HL-60/S4 treated with retinoic acid at 250 ng/mL for 4 days and 3 days (cell line): ENCODE results near the gene PMM1.
"Not testable (repeated sequence)": the region's sequence is repeated elsewhere in the genome, so short reads cannot be mapped to it uniquely, and the experiment has no call there.

ENCODE experiments used
- in situ Hi-C: fragments of 300-500 bp; cut with MboI; formaldehyde crosslinking; loops from 2 replicates; pipeline ENCODE4 v1.7.0; 2022; ENCODE audit warnings: low sequenced_read_pairs

PMM1 gene

DNA sequence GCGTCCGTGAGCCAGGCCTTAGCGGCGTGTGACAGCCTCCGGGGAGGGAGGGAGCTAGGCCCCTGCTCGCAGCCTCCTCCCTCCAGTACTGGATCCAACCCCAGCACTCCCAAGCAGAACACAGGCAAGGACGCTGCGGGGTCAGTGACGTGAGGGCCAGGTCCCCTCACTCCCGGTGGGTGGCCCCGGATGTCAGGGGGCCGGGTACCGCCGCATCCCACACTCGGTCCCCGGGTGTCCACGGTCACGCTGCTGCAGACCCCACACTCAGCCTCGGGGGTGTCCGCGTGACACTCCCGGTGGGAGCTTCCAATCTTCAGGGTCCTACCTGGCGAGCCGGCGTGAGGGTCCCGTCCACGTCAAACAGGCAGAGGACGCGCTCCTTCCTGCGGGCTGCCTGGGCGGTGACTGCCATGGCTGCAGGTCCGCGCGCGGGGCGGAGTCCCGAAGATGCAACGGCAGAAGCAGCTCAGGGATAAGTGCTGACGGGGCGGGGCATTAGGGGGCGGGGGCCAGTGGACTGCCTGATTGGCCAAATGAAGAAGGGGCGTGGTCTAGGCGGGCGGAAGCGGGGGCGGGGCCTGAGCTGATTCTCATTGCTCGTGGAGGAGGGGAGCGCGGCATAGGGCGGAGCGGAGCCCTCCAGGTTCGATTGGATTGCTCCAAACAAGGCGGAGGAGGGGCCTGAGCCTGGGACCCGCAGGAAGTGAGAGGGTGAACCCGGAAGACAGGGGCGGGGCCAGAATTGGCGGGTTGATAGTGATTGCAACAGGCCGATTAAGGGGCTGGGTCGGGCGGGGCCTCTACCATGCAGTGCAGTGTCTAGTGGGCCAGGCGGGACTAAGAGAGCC, at the start of gene PMM1:
Gene PMM1 (minus strand): TSS at position 450 of the 851 bp plus-strand sequence. CDS start 35 bp downstream, at position 415.
- in situ Hi-C loops, result no loop called here

DNA sequence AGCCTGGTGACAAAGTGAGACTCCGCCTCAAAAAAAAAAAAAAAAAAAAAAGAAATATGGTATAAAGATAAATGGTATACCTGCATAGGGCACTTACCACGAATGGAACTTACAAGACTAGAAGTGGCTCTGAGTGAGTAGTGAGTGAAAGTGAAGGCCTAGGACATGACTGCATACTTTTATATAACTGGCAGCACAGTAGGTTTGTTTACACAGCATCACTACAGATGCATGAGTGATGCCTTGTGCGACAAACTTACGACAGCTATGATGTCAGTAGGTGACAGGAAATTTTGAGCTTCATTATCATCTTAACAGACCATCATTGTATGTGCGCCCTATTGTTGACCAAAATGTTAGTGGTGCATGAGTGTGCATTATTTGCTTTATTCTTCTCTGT, 49.1 kb upstream of the PMM1 start:
- in situ Hi-C loops, result no loop called here

DNA sequence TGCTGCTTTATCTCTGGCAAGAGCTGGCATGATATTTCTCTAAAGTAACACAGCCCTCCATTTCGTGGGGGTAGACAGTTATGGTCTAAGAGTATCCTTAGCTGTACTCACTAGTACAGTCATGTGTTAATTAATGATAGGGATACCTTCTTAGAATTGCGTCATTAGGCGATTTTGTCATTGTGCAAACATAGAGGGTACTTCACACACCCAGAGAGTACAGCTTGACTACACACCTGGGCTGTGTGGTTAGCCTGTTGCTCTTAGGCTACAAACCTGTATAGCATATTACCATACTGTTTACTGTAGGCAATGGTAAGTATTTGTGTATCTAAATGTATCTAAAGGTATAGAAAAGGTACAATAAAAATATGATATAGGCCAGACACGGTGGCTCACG, 48.5 kb upstream of the PMM1 start:
- in situ Hi-C loops, result no loop called here

DNA sequence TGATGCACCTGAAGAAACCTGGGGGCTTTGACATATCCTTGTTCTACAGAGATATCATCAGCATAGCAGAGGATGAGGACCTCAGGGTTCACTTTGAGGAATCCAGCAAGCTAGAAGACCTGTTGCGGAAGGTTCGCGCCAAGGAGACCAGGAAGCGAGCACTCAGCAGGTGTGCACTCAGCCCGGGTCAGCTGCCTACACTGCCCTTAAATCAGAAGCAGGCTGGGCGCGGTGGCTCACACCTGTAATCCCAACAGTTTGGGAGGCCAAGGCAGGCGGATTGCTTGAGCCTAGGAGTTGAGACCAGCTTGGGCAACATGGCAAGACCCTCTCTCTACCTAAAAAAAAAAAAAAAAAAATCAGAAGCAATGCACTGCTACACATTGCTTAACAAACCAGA, 48.0 kb upstream of the PMM1 start:
- in situ Hi-C loops, result not testable (repeated sequence)

DNA sequence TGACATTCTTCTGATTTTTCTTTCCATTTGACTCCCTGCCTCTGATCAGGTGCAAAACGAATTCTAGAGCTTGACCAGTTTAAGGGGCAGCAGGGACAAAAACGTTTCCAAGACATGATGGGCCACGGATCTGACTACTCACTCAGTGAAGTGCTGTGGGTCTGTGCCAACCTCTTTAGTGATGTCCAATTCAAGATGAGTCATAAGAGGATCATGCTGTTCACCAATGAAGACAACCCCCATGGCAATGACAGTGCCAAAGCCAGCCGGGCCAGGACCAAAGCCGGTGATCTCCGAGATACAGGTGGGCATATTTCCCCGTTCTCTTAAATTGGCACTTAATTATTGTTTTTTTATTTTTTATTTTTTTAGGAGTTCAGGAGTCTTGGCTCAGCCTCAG, 46.8 kb upstream of the PMM1 start:
- in situ Hi-C loops, result no loop called here

DNA sequence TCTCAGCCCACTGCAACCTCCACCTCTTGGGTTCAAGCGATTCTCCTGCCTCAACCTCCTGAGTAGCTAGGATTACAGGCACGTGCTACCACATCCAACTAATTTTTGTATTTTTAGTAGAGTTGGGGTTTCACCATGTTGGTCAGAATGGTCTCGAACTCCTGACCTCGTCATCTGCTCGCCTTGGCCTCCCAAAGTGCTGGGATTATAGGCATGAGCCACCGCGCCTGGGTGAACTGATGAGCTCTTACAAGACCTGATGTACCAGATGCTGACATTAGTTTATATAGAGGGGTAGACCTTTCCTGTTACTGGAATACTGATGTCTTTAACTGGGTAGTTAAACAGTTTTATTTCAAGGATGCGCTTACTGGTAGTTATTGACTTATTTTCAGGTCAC, 45.0 kb upstream of the PMM1 start:
- in situ Hi-C loops, result not testable (repeated sequence)

DNA sequence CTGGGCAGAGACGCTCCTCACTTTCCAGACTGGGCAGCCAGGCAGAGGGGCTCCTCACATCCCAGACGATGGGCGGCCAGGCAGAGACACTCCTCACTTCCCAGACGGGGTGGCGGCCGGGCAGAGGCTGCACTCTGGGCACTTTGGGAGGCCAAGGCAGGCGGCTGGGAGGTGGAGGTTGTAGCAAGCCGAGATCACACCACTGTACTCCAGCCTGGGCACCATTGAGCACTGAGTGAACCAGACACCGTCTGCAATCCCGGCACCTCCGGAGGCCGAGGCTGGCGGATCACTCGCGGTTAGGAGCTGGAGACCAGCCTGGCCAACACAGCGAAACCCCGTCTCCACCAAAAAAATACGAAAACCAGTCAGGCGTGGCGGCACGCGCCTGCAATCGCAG, 42.0 kb upstream of the PMM1 start:
- in situ Hi-C loops, result not testable (repeated sequence)

DNA sequence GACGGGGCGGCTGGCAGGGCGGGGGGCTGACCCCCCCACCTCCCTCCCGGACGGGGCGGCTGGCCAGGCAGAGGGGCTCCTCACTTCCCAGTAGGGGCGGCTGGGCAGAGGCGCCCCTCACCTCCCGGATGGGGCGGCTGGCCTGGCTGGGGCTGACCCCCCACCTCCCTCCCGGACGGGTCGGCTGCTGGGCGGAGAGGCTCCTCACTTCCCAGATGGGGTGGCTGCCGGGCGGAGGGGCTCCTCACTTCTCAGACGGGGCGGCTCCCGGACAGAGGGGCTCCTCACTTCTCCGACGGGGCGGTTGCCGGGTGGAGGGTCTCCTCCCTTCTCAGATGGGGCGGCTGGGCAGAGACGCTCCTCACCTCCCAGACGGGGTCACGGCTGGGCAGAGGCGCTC, 41.5 kb upstream of the PMM1 start:
- in situ Hi-C loops, result not testable (repeated sequence)

DNA sequence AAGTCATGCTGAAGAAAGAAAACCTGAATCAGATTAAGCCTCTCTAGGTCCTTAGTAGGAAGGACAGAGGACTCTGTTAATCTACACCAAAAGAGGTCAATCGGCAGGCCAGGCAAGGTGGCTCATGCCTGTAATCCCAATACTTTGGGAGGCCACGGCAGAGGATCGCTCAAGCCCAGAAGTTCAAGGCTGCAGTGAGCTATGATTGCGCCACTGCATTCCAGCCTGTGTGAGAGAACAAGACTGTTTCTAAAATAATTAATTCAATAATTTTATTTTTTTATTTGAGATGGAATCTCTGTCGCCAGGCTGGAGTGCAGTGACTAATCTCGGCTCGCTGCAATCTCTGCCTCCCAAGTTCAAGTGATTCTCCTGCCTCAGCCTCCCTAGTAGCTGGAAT, 35.9 kb upstream of the PMM1 start:
- in situ Hi-C loops, result no loop called here

DNA sequence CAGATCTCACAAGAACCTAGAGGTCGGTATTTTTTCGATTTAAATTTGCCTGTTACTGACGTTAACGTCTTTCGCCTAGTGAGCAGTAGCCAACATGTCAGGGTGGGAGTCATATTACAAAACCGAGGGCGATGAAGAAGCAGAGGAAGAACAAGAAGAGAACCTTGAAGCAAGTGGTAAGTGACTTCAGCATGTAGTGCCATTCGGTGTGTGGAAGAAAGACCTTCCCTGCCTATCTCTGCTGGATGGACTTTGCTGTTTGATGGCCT, 32.2 kb upstream of the PMM1 start:
- in situ Hi-C loops, result no loop called here

DNA sequence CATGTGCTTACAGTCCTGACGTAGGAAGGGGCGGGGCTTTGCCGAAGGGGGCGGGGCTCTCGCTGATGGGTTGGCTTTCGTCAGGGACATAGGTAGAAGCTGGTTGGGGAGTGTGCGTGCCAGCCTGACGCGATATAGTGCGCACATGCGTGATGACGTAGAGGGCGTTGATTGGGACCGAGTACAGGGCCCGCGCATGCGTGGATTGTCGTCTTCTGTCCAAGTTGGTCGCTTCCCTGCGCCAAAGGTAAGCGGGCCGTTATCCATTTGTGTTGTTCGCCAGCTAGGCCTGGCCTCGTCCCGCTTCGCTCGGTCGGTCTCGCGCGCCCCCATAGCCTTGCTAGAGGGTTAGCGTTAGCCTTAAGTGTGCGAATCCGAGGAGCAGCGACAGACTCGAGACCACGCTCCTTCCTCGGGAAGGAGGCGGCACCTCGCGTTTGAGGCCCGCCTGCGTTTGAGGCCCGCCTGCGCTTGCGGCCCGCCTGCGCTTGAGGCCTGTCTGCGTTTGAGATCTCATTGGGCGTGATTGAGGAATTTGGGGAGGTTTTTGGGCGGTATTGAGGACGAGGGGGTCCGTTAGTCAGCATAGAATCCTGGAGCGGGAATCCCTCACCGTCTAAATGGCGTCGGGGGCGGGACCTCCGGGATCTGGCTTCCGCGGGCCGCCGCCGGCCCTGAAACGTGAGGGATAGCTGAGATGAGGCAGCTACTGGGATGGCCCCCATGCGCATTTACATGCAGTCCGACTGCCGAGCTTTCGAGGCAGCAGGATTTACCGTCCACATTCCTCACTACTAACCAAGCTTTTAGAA, 31.7 kb upstream of the PMM1 start, which contains the start of gene XRCC6:
Gene XRCC6 (plus strand): TSS at position 197 of the 812 bp plus-strand sequence. CDS start 710 bp downstream, outside the sequence.
- in situ Hi-C loops, result no loop called here

DNA sequence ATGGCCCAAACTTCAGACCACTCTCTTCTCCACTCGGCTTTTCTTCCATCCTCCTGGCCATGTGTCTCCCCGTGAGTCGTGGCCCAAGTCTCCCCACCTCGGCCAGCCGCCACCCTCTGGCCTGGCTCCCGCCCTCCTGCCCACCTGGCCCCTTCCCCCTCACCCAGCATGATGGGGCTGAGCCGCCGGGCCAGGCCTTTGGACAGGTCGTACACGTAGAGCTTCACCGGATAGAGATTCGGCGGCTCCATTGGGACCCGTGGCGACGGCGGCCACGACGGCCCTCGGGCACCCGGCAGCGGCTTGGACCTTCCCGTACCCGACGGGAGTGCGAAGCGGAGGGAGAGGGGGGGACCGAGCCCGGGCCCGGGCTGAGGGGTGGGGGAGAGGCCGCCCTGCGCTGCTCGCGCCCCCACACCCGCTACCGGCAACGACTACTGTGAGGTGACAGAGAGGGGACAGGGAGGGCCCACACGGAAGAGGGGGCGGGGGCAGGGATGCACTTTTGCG, 31.0 kb upstream of the PMM1 start, which contains the start of gene DESI1:
Gene DESI1 (minus strand): TSS at position 455 of the 510 bp plus-strand sequence. CDS start 204 bp downstream, at position 251.
- in situ Hi-C loops, result no loop called here

DNA sequence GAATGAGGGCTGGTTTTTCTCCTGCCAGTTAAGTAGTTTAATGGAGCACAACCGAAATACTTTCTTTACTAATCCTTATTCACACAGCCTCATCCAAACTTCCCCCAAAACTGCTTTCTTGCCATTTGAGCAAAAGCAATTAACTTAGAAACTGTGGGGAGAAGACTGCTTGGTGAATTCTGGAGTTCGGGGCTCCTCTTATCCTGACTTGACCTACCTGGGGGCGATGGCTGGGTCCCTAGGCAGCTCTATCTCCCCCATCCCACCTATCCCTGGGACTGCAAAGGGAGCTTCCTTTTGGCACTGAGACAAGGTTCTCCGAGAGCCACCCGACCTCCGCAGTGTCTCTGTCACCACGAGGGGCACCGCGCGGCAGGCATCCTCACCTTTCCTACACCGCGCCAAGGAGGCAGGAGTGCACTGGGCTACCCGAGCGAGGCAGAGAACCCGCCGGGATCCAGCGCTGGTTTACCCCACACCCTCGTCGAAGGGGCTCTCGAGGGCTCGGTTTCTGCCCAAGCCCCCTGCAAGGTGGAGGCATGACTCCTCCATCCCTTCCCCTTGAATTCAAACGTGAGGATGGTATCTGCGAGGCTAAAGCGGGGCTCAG, 30.4 kb upstream of the PMM1 start:
- in situ Hi-C loops, result no loop called here

DNA sequence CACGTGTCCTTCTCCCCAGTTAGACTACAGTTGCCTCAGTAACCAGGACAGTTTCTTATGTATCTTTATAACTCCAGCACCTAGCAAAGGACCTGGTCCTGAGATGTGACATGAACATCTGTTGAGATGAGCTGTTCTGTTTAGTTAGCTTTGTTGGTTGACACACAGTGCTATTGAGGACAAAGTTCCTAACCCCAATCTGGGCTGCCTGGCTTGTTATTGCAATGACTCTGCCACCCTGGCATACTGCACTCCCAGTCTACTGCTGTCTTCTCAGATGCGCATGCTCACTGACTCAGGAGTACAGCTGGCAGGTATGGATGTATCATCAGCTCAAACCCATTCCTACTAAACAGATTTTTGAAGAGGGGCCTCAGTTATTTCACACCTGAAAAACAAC, 23.8 kb upstream of the PMM1 start:
- in situ Hi-C loops, result no loop called here

DNA sequence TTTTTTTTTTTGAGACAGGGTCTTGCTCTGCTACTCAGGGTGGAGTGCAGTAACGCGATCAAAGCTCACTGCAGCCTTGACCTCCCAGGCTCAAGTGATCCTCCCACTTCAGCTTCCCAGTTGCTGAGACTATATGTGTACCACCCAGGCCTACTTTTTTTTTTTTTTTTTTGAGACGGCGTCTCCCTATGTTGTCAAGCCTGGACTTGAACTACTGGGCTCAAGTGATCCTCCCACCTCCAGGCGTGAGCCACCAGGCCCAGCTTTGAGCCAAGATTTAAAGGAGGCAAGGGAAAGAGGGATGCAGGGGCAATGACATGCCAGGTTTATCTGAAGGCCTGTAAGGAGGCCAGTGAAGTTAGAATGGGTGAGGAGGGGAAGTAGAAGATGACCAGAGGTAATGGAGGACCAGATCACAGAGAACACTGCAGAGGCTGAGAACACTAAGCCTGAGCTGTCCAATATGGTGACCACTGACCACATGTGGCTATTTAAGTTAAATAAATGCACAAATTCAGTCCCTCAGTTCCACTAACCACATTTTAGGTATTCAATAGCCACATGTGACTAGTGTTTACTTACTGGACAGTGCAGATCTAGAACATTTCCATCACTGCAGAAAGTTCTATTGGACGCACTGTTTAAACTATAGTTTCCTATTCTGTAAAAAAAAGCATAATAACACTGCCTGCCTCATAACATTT, 23.1 kb upstream of the PMM1 start:
- in situ Hi-C loops, result no loop called here

DNA sequence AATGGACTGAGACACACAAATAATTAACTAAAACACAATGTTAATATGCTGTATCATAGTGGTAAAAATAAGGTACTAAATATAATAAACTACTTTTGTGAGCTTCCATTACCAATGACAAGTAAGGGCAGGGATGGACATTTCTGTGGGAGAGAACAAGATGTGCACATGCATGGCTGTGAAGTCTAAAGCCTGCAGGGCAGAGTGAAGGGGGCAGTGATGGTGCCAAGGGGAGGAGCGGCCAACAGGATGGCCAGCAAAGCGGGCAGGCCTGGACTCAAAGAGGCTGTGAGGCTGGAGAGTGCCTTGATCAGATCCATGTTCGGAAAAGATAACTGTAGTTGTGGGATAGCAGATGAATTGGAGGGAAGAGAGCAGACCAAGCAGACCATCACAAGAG, 18.7 kb upstream of the PMM1 start:
- in situ Hi-C loops, result no loop called here

DNA sequence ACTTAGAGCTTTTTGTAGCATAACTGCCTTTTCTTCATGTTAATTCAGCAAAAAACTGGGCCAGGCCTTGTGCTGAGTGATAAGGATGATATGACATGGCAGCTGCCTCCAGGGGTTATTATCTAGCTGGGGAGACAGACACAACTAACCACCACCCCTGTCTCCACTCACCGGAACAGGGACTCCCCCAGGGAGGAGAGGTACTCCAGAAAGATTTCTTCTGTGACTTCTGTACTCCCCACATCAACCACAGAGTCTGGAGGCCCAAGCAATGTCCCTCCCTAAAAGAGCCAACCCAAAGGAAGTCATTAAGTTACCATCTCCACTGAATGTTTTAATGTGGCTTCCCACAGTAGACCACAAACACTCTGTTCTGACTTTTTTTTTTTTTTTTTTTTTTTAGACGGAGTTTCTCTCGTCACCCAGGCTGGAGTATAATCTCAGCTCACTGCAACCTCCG, 14.3 kb upstream of the PMM1 start:
- in situ Hi-C loops, result no loop called here

DNA sequence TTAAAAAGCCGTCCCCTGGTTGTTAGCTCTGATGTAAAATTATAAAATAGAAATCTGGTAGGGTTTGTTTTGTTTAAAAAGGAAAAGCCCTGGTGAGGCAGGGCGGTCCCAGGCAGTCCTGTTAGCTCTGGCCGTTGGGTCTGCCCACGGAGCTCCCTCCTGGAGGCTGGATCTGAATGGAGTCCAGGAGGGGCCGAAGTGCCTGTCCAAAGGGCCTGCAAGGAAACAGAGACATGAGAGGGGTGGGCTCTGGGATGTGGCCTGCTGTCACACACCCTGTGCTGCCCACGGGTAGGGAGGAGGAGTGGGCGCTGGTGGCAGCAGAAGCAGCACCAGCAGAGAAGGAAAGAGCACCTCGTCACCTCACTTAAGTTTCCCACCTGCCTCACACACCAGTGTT, 11.3 kb upstream of the PMM1 start:
- in situ Hi-C loops, result no loop called here

DNA sequence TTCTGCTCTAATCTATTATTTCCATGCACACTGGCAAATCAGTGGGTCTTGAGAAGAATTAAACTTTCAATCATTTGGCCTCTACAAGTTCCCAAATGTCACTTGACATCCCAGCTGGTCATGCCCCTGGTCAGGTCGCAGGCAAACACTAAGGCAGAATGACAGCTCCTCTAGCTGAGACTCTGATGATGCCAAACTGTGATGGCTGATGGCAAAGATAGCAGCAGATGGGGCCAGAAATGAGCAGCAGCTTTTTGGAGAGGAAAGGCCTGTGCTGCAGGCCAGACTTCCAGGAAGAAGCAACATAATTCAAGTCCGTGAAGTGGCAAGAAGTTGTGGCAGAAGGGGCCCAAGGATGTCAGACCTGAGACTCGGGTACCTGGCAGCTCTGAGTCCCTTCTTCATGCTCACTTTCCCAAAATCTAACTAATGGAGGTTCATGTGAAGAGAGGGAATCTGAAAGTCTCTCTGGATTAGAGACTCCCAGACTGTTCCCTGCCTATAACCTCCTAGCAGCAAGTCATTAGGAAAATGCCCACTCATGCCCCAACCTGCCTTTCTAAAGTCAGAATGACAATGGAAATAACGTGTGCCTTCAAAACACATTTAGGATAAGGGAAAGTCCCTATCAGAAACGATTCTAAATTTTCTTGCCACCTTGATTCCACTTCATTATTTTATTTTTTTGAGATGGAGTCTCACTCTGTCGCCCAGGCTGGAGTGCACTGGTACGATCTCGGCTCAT, 9.4 kb upstream of the PMM1 start:
- in situ Hi-C loops, result no loop called here

DNA sequence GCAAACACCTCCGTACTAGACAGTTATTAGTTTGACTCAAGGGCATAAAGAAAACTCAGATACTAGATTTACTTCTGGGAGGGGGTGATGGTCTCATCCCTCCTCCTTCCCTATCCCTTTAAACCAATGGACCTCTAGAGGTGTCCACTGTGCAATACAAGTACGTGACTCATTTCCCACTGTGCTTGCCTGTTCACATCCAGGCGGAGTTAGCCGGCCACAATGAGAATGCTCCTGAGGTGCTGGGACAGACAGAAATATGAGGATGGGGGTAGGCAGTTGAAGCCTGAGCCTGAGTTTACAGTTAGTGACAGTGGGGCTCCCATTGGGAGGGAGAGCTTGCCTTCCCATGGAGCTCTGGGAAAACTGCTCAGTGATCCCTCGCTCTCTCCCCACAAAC, 8.4 kb upstream of the PMM1 start:
- in situ Hi-C loops, result no loop called here
